ENCODE results near the gene RAB36. TPM values are rescaled to one million over a fixed set of nuclear protein-coding genes. Genes with fewer than 3 reads are reported as not detected.

The RAB36 gene
- total RNA-seq, 1 donor from 2014 or later, result 2.0 TPM

- no peak overlapping the region for H3K4me3 Mint-ChIP-seq (ENCODE audit: unreplicated experiment)
- peaks cover 46% of the 10 kb centered on the region for H3K4me1 Mint-ChIP-seq (ENCODE audit: low read depth, unreplicated experiment)
- peak overlapping the region; percentile 79 for H3K27ac Mint-ChIP-seq (ENCODE audit: unreplicated experiment)
- no peak for TF ChIP-seq CTCF (IDR thresholded peaks at IDR 0.05; ENCODE audit: partially characterized antibody, unreplicated experiment)
- H3K9me3 Mint-ChIP-seq (ENCODE audit: unreplicated experiment), result peaks cover 27% of the 10 kb centered on the region
- H3K36me3 Mint-ChIP-seq (ENCODE audit: unreplicated experiment), result no peaks in the 10 kb centered on the region
- H3K27me3 Mint-ChIP-seq (ENCODE audit: unreplicated experiment), result peaks cover 16% of the 10 kb centered on the region
- DNase-seq, result no peak
These were observed 35.8 kb upstream of the RAB36 start for GRCh38 chr22:23109441-23109978.

- H3K4me3 Mint-ChIP-seq (ENCODE audit: unreplicated experiment), result no peak overlapping the region
These were observed 34.9 kb upstream of the RAB36 start for GRCh38 chr22:23110190-23110921.

GRCh38 chr22:23110922-23111527 lies 34.3 kb upstream of the RAB36 start:
- Mint-ChIP-seq H3K4me1 (ENCODE audit: low read depth, unreplicated experiment) (peaks cover 44% of the 10 kb centered on the region), H3K9me3 (ENCODE audit: unreplicated experiment) (peaks cover 25% of the 10 kb centered on the region), H3K27ac (ENCODE audit: unreplicated experiment) (peak overlapping the region; percentile 79), H3K4me3 (ENCODE audit: unreplicated experiment) (peak overlapping the region; percentile 38), H3K27me3 (ENCODE audit: unreplicated experiment) (peaks cover 16% of the 10 kb centered on the region), H3K36me3 (ENCODE audit: unreplicated experiment) (no peaks in the 10 kb centered on the region)
- no peak for TF ChIP-seq CTCF (IDR thresholded peaks at IDR 0.05; ENCODE audit: partially characterized antibody, unreplicated experiment)
- DNase-seq, result no peak

More at GRCh38 chr22:23110190-23110921, 34.9 kb upstream of the RAB36 start:
- Mint-ChIP-seq H3K27ac (ENCODE audit: unreplicated experiment) (peak overlapping the region; percentile 17), H3K27me3 (ENCODE audit: unreplicated experiment) (peaks cover 16% of the 10 kb centered on the region), H3K4me1 (ENCODE audit: low read depth, unreplicated experiment) (peaks cover 48% of the 10 kb centered on the region), H3K9me3 (ENCODE audit: unreplicated experiment) (peaks cover 27% of the 10 kb centered on the region), H3K36me3 (ENCODE audit: unreplicated experiment) (no peaks in the 10 kb centered on the region)
- TF ChIP-seq CTCF (IDR thresholded peaks at IDR 0.05; ENCODE audit: partially characterized antibody, unreplicated experiment), result no peak
- no peak for DNase-seq

GRCh38 chr22:23112472-23113012 lies 32.7 kb upstream of the RAB36 start:
- no peak for TF ChIP-seq CTCF (IDR thresholded peaks at IDR 0.05; ENCODE audit: partially characterized antibody, unreplicated experiment)
- H3K27ac Mint-ChIP-seq (ENCODE audit: unreplicated experiment), result peak overlapping the region; percentile 90
- H3K27me3 Mint-ChIP-seq (ENCODE audit: unreplicated experiment), result peaks cover 14% of the 10 kb centered on the region
- H3K36me3 Mint-ChIP-seq (ENCODE audit: unreplicated experiment), result no peaks in the 10 kb centered on the region
- DNase-seq, result no peak
- H3K4me3 Mint-ChIP-seq (ENCODE audit: unreplicated experiment), result peak overlapping the region; percentile 49
- H3K9me3 Mint-ChIP-seq (ENCODE audit: unreplicated experiment), result peaks cover 23% of the 10 kb centered on the region
- peaks cover 32% of the 10 kb centered on the region for H3K4me1 Mint-ChIP-seq (ENCODE audit: low read depth, unreplicated experiment)

All from glutamatergic neuron (in vitro differentiated cells).